Kidney epithelial cell (primary cell): ENCODE data around the gene UTP18. TPM values are rescaled to one million over a fixed set of nuclear protein-coding genes. Genes with fewer than 3 reads are reported as not detected.

Source experiments
- DNase-seq: peaks from one replicate; pipeline ENCODE4 v3.0.0-alpha.2; 2010; ENCODE audit warnings: low read depth
- H3K27me3 ChIP-seq: 2 replicates; pipeline ENCODE4 v1.6.0; 2011; ENCODE audit warnings: low read length; ENCODE audit not compliant: control insufficient read depth, insufficient read depth
- H3K36me3 ChIP-seq: 2 replicates; pipeline ENCODE4 v1.5.1; 2011; ENCODE audit warnings: low read length; ENCODE audit not compliant: control insufficient read depth, insufficient read depth
- H3K4me3 ChIP-seq: 2 replicates; pipeline ENCODE4 v1.5.1; 2011; ENCODE audit warnings: low read depth, mild to moderate bottlenecking, control low read depth, low read length
- CTCF ChIP-seq: IDR thresholded peaks from 2 replicates; pipeline ENCODE4 v1.5.1; 2011; ENCODE audit warnings: mild to moderate bottlenecking, moderate library complexity, low read length, control low read depth, inconsistent platforms; ENCODE audit not compliant: insufficient read depth, poor library complexity, severe bottlenecking
- total RNA-seq: library from RNA; depleted of rRNA; stranded (reverse); fragments of >200 nt; gene quantifications from 2 replicates; pipeline ENCODE4 v1.2.3, GENCODE V29; 2015

Gene UTP18
- total RNA-seq, 1 donor from 2014 or later = 43.1 TPM

GRCh38 chr17:51228161-51228560 is 32.2 kb upstream of the UTP18 start:
- TF ChIP-seq CTCF = no peak
- DNase-seq = no peak

GRCh38 chr17:51229889-51230288 is 30.5 kb upstream of the UTP18 start:
- TF ChIP-seq CTCF = no peak
- Histone ChIP-seq H3K36me3 (no peaks in the 10 kb centered on the region), H3K27me3 (no peaks in the 10 kb centered on the region), H3K4me3 (no peak overlapping the region)
- DNase-seq = no peak

More at GRCh38 chr17:51228161-51228560, 32.2 kb upstream of the UTP18 start:
- Histone ChIP-seq H3K36me3 (no peaks in the 10 kb centered on the region), H3K27me3 (no peaks in the 10 kb centered on the region), H3K4me3 (no peak overlapping the region)

GRCh38 chr17:51230306-51230705 is 30.0 kb upstream of the UTP18 start:
- no peak for TF ChIP-seq CTCF
- DNase-seq = no peak

GRCh38 chr17:51231999-51232398 is 28.3 kb upstream of the UTP18 start:
- no peaks in the 10 kb centered on the region for H3K27me3 ChIP-seq
- TF ChIP-seq CTCF = no peak
- no peak overlapping the region for H3K4me3 ChIP-seq
- no peaks in the 10 kb centered on the region for H3K36me3 ChIP-seq
- no peak for DNase-seq

More at GRCh38 chr17:51230306-51230705, 30.0 kb upstream of the UTP18 start:
- Histone ChIP-seq H3K36me3 (no peaks in the 10 kb centered on the region), H3K27me3 (no peaks in the 10 kb centered on the region), H3K4me3 (no peak overlapping the region)

GRCh38 chr17:51234162-51234561 is 26.2 kb upstream of the UTP18 start:
- DNase-seq = no peak
- no peak for TF ChIP-seq CTCF
- no peak overlapping the region for H3K4me3 ChIP-seq
- no peaks in the 10 kb centered on the region for H3K36me3 ChIP-seq
- no peaks in the 10 kb centered on the region for H3K27me3 ChIP-seq

GRCh38 chr17:51238255-51238887 is 22.0 kb upstream of the UTP18 start:
- no peak overlapping the region for H3K4me3 ChIP-seq
- DNase-seq = no peak
- H3K36me3 ChIP-seq = no peaks in the 10 kb centered on the region
- no peaks in the 10 kb centered on the region for H3K27me3 ChIP-seq
- TF ChIP-seq CTCF = no peak
